Stimulated activated CD4-positive, alpha-beta T cell treated with anti-CD3 and anti-CD28 coated beads, Interleukin-4, amount 100 ng/mL, for 1 hour (primary cell): ENCODE measurements around the gene PARD3.

Experiments
- DNase-seq: peaks from one replicate; pipeline ENCODE4 v3.0.0-alpha.2; 2020

Gene PARD3

DNA sequence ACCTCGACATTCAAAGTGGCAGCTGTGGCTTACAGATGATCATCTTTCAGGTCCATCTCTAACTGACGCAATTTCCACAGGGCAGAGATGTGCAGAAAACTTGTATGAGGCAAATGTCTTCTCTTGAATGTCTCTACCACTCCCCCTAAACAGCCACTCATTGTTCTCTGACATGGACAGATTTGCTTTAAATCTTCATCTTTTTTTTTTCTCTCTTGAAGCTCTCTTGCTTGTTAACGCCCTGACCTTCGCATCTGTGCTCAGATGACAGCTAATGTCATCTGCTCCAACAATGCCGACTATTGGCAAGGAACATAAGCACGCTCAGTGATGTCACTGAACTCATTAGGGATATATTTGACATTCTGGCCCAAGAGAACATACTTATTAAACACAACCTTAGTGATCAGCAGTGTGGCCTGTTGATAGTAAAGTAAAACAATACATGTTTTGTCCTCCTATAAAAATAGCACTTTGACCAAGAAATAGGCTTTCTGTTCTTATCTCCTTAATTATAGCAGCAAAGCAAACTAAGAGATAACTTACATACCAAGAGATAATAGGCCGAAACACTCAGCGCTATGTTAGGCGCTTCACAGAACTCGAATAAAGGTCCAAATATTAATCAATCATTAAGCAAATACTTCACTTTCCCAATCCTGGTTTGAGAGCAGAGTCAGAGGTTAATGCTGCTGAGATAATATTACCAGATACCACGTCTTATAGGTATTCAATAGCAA is 583.5 kb downstream of the PARD3 start:
- DNase-seq, result no peak

DNA sequence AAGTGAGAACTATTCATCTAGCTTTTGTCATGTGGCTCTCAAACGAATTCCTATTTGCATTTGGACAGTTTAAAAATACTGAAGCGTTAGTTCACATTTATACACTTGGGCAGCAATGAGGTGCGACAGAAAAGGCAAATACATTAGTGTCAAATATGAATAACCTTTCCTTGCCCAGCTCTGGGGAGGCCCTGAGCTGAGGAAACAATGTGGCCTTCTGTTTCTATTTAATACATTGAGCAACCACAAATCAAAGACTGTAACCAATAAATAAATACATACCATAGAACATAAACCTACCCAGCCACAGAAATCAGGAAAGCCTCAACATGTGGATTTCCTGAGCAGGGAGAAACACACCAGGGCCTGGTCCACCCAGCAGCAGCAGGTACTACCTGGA is 585.2 kb downstream of the PARD3 start:
- no peak for DNase-seq

DNA sequence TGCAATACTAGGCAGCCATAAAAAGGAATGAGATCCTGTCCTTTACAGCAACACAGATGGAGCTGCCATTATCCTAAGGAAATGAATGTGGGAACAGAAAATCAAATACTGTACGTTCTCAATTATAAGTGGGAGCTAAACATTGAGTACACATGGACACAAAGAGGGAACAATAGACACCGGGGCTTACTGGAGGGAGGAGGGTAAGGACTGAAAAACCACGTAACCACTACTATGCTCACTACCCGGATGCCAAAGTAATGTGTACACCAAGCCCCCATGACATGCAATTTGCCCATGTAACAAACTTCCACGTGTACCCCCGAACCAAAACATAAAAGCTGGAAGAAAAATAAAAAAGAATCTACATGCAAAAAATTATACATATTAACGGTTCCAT is 587.0 kb downstream of the PARD3 start:
- no peak for DNase-seq

DNA sequence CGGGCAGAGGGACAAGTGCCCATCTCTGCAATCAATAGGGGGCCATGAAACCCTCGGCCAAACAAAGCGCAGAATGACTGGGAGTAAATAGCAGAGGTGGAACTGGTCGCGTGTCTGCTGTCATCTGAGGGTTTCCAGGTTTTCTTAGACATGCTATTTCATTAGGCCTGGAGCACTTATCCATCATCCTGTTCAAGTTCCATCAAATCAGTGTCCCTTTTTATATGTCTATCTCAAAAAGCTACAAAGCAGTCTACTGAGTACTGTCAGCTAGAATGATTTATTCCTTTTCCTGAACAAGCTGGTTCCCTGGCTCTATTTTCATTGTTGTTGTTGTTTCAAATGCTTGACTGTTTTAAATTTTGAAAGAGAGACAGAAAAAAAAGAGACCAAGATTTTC is 590.5 kb downstream of the PARD3 start:
- no peak for DNase-seq

DNA sequence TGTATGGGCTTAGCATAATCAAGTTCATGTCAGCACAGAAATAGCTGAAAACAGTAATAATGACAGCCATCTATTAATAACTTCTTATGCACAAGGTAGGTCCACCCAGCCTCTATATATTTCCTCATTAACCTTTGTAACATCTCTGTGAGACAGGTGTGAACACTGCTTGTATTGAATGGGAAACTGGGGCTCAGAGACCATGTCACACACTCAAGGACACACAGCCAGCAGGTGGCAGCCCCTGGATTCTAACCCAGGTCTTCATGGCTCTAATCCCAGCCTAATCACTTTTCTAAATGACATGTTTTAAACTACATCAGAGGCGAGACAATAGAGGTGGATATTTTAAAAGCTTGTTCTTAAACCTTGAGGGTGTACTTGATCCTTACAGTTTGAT is 591.4 kb downstream of the PARD3 start:
- DNase-seq, result no peak

DNA sequence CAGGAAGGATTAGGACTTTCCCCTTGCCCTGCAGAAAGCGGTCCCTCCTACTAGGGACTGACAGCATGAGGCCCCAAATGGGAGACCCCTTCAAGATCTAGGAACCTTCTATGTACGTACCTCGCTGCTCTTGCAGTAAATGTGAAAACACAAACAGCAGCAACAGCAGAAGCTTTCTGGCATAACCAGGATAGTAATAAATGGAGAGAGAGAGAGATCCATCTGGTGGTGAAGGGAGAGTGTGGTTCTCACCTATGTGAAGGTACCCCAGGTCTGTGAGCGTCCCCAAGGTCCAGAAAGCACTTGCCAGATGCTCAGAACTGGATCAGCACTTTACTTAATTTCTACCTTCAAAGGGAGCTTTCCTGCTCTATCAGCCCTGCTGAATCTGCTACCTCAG is 592.7 kb downstream of the PARD3 start:
- no peak for DNase-seq

DNA sequence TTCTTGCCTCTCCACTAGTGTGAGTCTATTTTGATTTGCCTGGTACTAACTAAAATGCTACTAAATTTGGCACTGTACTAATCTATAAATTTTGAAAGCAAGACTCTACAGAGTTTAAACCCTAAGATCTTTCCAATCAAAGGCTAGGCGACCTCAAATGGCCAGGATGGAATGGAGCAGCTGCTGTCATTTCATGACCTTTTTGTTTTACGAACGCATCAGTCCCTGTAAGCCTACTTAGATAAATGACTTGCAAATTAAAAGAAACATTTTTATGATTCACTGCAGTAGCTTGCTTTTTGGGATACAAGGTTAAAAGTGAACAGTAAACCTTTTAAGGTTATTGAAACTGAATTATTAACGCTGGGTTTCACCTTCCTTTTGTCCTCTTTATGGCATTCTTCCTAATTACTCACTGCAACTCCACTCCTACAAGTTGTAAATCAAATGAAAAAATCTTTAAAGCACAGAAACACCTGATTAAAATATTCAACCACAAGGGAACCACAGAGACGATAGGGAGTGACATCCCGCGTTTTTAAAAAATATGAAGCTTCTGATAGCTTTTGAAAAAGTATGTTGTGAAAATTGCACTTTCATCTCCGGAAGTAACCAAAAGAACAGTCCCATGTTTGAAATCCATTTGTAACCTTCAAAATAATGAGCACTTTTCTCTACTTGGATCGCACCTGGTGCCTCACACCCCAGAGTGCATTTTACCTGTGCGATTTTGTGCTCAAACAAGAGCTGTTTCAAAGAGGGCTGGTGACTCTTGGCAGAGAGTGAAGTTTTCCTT is 595.1 kb downstream of the PARD3 start:
- DNase-seq, result no peak

DNA sequence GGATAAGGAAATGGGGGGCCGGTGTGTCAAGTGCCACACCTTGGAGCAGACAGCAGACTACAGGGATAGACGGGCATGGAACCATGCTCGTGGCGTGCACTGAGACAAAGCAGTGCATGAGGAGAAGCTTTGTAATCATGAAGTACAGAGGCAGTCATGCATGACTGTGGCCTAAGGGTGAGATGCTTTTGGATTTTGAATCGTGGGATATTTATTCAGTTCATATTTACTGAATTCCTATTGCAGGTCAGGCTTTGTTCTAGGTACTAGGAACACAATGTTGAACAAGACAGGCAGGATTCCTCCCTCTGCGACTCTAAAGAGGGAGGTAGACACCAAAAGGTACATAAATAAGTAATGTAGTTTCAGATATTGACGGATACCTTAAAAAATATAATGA is 597.6 kb downstream of the PARD3 start:
- no peak for DNase-seq

DNA sequence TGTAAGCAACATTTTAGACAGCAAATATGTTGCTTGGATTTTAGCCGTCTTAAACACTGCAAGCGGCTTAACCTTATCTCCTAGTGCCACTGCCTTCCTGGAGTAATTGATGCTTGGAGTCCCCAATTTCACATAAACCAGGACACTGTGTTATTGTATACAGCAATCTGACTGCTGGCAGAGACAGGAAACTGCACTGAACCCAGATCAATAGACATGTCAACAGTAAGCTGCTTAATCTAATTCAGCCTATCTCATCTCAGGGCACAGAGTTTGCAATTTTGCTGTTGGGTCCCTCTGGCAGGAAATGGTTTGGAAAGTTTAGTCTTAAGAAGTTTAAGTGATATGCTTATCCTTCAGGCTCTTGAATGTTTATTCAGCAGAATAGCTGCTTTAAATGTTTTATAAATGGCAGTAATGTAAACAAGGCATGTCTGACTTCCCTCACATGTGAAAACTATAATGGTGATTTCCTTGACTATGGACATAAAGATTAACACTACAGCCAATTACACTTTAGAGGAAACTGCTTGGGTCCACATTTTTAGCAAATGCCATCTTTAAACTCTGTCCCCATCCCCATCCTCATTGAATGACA is 598.6 kb downstream of the PARD3 start:
- DNase-seq, result no peak

DNA sequence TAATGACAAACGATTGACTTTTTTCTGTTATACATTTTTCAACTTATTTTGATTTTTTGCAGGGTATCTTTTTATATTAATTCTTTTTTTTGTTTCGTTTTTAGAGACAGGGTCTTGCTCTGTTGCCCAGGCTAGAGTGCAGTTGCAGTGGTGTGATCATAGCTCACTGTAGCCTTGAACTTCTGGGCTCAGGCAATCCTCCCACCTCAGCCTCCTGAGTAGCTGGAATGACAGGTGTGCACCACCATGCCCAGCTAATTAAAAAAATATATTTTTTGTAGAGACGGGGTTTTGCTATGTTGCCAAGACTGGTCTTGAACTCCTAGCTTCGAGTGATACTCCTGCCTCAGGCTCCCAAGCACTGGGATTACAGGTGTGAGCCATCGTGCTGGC is 601.3 kb downstream of the PARD3 start:
- DNase-seq, result no peak

DNA sequence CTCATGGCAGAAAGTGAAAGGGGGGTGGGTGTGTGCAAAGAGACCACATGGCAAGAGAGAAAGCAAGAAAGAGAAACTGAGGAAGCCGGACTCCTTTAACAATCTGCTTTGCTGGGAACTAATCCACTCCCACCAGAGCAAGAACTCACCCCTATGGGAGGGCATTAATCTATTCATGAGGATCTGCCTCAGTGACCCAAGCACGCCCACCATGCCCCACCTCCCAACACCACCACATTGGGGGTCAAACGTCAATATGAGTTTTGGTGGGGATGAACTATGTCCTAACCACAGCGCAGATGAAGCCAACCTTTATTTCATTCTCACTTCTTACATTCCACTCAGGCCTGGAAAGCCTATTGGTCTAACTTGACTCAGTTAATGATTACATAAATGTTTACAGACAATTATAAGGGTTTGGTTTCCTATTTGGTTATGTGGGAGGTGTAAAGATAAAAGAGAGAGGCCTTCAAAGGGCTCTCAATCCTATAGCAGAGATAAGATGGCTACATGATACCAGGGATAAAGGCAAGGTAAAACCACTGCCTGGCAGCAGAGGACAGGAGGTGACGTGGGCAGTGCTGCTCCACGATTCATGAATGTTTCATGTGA is 601.8 kb downstream of the PARD3 start:
- no peak for DNase-seq

DNA sequence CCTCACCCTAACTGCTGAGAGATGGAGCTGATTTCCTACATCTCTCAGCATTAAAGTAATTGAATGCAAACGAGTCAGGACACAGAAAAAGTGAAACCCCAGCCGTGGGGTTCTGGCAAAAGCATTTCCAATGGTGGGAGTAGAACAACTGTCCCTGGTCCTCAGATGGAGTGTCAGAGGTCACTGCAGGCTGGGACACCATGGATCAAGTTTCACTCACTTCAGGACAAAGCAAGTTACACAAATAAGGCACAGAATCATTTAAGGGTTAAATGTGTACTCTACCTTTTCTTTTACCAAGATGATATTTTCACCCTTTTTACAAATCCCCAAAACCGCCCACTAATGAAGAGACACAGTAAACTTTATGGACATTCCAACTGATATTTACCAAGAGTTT is 607.8 kb downstream of the PARD3 start:
- no peak for DNase-seq

DNA sequence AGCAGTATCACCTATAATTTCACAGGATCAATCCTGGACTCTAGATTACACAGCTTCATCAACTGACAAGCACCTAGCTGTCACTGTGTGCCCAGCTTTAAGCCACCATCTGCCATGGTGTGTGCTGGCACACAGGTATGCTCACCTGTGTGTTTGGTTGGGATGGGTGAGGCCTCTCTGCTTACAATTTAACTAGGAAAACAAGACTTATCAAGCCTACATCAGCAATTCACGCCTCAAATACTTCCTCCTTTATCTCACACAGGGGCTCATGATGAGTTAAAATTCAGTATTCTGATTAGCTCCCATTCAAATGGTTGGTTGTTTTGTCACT is 608.2 kb downstream of the PARD3 start:
- DNase-seq, result no peak

DNA sequence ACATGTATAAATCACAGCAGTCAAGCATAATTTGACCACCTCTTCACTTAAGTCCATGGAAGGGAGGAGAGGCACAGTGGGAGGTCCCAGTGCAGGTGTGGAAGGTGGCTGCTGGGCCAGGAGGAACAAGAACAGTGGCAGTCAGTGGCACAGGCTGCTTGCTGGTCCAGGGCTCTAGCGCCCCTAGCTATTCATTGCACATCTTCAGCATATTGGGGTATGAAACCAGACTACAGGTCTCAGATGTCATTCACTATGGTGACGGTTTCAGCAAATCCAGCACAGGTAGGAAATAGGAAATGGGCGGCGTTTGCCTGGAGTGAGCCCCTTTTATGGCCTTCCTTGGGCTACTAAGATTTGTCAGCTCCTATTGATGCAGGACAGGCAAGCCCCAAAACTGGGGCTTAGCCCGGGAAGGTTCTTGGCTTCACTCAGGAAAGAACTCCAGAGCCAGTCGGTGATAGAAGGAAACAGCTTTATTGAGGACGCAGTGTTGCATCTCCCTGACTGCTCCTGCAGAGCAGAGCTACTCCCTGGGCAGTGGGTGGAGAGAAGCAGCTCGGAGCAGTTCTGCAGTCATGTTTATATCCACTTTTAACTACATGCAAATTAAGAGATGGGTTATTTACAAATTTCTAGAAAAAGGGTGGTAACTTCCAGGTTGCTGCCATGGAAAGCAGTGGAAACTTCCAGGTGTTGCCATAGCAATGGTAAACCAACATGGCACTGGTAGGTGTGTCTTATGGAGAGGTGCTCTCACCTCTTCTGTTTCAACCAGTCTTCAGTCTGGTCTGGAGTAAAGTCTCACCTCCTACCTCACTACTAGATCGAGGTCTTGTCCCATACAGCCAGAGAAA is 608.8 kb downstream of the PARD3 start:
- no peak for DNase-seq

DNA sequence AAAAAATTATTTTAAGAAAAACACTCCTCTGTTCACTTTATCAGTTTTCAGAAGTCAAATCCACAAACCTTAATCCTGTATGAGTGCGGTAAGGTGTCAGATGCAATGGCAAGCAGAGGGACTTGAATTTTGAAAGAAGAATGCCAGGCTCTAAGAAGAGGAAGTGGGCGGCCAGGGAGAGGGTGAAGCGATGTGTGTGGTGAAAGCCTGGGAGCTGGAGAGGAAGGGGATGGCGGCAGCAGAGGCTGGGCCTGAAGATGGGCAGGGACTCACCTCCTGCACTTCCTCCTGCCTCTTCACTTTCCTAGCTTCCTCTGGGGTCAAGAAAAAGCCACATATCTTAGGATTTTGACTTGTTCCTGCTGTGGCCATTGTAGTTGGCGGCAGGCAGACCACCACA is 609.6 kb downstream of the PARD3 start:
- no peak for DNase-seq

DNA sequence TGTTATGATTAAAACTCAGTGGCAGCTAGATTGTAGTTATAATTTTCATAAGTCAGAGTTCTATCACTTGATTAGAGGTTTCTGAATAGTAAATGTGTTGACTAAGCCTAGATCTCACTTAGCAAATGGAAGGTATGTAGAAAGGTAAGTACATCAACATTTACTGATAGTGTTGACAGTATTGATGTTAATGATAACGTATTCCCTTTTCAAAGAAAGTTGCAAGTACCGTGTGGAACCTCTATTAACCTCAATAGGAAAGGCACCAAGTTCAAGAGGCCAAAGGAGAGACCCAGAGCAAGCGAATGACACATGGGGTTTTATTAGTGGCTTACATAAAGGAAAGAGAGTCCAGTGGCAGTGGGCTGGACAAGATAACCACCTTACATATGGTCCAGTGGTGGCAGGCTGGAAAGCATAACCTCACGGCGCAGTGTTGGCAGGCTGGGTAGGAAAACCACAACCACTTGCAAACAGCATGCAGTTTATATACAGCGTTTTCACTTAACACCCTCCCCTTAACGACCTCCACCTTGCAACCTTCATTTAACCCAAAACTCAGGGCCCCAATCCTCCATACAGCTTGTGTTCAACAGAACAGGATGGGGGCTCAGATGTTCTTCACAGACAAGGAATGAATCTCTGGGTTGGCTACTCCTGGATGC is 611.0 kb downstream of the PARD3 start:
- DNase-seq, result no peak

DNA sequence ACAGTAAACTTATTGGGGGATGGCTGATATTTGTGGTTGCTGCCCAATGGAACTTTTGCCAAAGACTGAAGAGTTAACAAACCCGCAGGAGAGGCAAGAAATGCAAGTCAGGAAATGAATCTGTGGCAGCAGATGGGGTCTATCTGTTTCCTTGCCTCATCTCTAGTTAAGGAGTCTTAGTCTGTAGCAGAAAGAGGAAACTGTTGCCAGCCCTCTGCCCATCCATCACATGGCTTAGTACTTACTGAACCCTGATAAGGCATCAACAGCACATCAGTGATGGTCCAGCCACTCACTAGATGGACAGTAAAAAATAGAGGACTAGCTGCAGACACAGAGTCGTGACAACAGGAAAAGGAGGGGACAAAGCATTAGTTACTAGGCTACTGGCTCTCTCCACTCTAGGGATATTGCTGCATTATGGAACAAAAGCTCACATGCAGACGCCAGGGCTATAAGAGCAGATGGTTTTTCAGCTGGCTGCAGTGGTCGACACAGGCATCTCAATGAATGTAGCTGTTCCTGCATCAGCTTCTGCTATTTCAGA is 614.7 kb downstream of the PARD3 start:
- no peak for DNase-seq

DNA sequence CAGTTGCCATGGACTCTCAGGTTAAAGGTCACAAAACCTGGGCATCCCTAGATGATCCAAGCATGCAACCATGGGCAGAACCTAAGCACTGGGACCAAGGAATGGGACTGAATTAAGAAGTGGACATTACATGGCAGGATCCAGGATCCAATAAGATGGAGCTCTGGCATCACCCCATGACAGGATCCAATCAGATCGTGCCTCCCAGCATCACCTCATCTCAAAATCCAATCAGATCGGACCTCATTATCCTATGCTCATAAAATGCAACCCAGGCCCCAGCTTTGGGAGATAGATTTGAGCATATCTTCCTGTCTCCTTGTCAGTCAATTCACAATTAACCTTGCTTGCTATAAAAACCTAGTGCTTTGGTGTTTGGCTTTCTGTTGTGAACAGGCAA is 616.1 kb downstream of the PARD3 start:
- DNase-seq, result no peak

DNA sequence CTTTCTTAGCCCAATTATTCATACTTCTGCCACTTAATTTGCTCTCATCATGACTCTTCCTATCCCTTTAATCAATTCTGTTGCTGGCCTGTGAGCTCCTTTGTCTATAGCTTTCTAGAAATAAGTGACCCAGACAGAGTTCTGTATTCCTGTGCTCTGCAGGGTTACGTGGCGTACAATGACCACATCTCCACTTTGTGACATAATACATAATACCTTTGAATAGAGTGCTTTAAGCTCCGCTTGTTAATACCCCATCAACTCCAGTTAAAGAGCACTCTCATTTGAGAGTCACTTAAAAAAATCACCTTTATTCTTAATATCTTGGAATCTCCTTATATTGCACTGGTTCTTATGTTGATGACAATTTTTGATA is 619.0 kb downstream of the PARD3 start:
- no peak for DNase-seq

DNA sequence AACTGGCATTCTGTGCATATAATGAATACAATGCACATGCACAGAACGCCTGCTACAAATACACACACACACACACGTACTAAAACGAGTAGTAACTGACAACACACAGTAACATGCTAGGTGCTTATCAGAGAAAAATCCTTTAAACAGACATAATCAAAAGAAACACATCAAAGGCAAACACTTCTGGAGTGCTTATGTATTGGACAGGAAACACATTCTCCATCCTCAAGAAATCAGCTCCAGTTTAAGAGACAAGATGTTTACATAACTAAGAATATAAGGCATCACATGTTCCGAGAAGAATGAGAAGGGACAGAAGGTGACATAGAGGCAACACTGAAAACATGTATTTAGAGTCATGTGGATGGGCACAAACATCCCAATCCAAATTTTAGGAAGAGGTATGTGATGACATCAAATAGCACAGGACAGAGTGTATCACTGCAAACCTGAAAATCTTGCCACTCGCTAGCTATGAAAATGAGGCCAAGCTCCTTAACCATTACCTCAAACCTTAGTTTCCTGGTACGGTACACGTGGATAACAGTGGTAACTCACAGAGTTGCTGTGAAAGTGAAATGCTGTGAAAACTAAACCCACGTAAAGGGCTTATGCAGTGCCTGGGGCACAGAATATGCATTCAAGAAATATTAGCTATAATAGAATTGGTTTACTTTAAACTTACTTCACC is 619.6 kb downstream of the PARD3 start:
- DNase-seq, result no peak

DNA sequence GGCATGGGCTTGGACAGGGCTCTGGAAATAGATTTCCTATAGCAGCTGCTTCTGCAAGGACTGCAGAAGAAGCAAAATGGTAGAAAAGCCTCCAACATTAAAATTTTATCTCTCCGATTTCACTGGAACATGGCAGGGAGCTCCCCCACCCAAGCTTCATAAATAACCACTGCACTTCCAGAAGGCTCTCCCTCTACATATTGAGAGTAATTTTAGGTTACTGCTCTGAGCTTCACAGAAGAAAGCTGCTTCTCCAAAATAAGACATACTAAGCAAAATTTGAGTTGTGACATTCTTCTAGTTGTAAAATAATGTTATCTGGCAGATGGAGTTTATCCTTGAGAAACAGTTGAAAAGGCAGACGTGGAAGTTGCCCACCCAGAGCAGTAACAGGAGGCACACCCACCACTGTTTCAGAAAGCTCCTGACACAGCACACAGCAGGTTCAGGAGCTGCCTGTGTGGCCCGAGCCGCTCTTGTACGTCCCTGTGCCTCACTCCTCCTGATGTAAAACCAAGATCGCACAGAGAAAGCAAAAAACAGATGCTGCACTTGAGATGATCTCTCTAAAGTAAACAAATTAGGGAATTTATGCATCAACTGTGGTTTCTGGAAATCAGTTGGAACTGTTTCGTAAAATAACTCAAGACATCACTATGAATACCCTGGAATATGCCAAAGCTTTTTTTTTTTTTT is 621.0 kb downstream of the PARD3 start:
- no peak for DNase-seq
